COR-L47 (cell line): Measurements from ENCODE around the gene UBA3.
A peak's percentile ranks its signal among the peaks of the same experiment; 100 is the strongest.

ENCODE experiments used
- DNase-seq: peaks from one replicate; lab custom pipeline; 2025; lab: John Stamatoyannopoulos, UW

The UBA3 gene

DNA sequence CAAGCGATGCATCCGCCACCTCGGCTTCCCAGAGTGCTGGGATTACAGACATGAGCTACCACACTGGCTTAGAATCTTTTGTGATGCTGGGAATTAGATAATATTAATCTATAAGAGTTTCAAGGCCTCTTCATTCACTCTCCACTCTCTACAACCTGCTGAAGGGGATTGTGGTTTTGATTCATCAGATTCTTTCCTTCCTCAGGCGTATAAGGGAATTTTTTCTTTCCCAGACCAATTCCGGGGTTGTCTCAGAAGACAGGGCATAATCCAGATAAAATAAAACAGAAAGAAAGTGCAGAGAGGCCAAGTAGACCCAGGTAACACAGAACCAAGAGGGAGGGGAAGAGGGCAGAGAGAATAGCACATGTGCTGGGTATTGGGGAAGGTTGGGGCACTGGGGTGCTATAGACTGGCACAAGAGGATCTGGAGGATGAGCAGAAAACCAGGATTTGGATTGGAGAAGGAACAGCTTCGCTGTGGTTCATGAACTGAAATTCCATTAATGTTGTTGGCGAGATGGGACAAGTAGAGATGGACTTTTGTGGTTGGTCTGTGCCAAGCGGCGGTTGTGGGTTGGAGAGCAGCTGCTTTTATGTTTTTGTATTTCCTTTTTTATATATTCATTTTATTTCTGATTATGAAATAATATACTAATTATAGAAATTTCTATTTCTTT, 17.4 kb upstream of the UBA3 start:
- no peak for DNase-seq

DNA sequence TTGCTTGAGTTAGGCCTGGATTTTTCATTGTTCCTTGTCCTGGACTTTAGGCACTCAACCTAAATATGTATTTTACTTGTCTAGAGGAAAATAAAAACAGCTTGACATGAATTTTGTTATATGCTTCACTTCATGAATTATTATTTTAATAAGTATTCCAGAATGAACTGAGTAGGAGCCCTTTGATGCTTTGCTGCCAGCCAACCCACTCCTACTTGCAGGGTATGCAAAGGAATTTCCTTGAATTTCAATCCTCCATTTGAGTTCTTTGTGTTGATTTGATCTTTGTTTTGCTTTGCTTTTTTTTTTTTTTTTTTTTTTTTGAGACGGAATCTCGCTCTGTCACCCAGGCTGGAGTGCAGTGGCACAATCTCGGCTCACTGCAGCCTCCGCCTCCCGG, 16.1 kb upstream of the UBA3 start:
- DNase-seq: no peak

DNA sequence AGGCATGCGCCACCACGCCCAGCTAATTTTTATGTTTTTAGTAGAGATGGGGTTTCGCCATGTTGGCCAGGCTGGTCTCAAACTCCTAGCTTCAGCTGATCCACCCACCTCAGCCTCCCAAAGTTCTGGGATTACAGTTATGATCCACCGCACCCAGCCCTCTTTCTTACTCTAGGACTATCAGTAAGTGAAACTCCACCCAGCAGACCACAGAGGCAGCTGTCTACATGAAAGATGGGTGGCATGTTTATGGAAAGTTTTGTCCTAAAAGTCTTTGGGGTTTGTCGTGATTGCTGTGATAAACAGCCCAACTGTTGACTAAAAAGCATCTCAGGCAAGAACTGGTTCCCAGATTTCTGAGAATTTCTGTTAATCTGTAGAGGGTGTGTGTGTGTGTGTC, 15.5 kb upstream of the UBA3 start:
- no peak for DNase-seq

DNA sequence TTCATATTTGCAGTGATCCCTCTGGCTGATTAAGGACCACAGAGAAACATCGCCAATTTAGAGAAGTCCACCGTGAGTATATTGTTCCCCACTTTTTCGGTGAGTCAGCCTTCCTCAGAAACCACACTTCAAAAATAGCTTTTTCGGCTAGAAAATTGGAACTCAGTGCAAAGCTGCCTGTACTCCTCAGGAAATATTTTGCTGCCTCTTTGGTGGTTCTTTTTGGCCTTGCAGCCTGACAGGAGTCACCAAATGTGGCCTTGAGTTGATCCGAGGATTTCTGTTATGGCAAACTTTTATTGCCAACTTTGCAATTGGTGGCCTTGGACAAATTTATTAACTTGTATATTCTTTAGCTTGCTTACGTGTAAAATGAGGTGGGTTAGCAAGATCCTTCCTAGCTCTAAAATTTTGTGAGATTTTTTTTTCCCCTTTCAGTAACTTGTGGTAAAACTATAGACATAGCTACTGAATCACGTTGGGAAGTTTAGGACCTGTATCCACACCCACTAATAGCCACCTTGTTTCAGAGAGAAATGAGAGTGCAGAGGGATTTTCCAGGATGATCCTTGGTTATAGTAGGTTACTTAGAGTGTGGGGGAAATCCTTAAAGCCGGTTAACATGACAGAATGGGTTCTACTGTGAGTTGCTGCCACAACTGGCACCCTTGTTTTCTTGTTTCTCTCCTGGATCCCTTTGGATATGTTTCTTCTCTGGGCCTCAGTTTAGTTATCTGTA, 14.5 kb upstream of the UBA3 start:
- DNase-seq: no peak

- DNase-seq: no peak
Measured at GRCh38 chr3:69092030-69092516, 11.9 kb upstream of the UBA3 start.

GRCh38 chr3:69091389-69092029, 11.3 kb upstream of the UBA3 start:
- DNase-seq: no peak

DNA sequence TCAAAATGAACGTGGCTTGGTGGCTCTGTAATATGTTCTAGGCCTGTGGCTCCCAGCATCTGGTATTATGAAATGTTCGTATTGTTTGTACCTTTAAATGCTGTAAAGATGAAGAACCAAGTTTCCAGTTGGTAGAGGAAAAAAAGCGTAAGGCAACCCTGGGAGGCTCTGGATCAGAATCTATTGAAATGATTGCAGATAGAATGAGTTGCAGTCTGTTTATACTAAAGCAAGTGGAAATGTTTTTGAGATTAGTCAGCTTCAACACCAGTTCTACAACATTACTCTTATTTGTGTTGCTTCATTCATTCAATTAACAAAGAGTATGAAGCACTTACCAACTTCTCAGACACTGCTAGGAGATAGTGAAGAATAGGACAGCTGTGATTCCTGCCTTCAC, 9.9 kb upstream of the UBA3 start:
- DNase-seq: no peak

DNA sequence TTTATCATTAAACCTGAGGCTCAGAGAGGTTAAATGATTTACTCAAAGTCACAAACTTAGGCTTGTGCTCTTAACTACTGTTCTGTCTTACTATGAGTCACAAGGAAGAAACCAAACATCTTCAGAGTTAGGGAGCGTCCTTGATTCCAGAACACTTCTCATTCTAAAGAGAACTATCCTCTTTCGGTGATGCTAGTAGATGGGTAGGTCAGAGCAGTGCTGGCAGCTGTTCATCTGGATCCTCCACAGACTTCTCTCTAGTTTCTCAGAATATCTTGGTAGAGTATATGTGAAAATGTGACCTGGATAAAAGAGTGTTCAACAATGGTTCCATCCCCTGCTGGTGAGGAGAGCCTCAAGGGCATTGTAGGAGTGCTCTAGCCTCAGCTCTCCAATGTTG, 7.9 kb upstream of the UBA3 start:
- DNase-seq: no peak

GRCh38 chr3:69087030-69087791, 7.0 kb upstream of the UBA3 start:
- DNase-seq: no peak

DNA sequence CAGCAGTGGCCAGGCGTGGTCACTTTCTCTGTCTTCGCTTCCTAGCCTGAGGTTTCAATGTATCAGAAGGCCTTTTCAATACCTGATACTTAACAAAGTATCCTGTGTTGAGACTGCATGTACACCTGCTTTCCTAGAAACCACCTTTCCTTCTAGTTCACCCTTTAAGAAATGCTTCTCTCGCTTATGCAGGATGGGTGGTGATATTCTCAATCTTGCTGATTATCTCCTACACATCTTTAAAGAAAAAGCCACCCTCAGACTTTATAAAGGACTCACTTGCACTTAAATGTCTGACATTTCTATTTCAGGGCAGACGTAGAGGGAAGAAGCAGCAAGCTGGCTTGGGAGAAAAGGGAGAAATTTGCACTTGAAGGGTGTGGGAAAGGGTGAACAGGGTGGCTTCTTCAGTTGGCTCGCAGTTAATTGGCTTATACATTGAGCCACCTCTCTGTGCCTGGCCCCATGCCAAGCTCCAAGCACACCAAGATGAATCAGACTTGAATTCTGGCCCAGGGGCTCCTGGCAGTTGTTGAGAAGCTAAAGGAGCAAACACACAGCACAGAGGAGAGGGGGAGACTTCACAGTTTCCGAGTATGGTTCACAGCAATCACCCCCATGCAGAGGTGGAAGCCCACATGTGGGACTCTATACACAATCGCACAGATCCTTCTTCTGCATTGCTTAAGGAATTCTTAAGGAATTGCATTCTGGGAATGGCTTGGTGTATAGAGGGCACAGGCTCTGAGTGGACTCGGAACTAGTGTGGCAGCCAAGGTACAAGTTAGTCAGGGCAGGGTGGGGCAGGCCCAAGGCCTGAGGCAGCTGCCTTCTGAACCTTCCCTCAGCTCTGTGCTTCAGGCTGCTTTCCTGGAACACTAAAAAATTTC, 5.9 kb upstream of the UBA3 start:
- peak; percentile 27 for DNase-seq

DNA sequence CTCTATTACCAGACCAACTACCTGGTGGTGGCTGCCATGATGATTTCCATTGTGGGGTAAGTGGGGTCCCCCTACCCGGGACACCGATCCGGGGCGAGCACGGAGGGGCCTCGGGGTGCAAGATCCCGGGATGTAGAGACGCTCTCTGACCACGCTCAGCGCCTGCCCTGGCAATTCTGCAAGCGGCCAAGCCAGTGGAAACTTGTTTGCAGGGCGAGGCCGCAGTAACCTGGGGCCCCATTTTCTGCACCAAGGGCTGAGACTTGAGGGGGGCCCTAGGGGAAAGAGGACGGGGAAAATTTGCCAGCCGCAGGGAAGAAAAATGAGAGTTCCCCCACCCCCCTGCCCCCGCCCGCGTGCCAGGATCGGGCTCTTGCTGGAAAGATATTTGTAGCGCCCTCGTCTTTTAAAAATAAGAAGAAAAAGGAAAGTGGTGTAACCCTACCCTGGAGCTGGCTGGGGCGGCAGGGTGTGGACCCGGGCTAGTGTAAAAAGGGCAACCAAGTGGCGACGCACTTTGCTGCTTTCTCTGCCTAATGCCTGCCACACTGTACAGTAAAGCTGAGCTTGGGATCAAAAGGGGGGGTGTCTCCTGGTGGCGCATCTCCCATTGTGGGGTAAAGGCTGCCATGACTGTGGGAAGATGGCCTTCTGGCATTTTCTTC, 5.1 kb upstream of the UBA3 start:
- no peak for DNase-seq

GRCh38 chr3:69084326-69085167, 4.4 kb upstream of the UBA3 start, which contains the start of gene ARL6IP5:
Gene ARL6IP5, plus strand, starts transcription at chr3:69084937. Its CDS starts 111 bp downstream, at chr3:69085048.
- DNase-seq: peak; percentile 75

- DNase-seq: no peak
Measured at GRCh38 chr3:69082805-69083204, 2.6 kb upstream of the UBA3 start.

DNA sequence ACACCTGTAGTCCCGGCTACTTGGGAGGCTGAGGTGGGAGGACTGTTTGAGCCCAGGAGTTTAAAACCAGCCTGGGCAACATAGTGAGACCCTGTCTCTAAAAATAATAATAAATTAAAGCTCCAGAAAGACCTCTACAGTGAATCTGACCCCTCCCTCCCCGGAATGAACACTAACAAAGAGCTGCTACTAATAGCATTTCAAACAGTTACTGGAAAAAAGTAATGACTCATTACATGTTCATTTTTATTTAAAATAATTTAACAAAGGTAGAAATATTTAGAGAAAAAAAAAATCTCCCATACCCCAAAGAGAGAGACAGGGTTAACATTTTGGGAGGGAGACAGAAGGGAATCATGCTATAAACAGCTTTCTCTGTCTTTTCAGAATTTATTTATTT, 2.2 kb upstream of the UBA3 start:
- DNase-seq: no peak

GRCh38 chr3:69081583-69082262, 1.6 kb upstream of the UBA3 start:
- DNase-seq: no peak

DNA sequence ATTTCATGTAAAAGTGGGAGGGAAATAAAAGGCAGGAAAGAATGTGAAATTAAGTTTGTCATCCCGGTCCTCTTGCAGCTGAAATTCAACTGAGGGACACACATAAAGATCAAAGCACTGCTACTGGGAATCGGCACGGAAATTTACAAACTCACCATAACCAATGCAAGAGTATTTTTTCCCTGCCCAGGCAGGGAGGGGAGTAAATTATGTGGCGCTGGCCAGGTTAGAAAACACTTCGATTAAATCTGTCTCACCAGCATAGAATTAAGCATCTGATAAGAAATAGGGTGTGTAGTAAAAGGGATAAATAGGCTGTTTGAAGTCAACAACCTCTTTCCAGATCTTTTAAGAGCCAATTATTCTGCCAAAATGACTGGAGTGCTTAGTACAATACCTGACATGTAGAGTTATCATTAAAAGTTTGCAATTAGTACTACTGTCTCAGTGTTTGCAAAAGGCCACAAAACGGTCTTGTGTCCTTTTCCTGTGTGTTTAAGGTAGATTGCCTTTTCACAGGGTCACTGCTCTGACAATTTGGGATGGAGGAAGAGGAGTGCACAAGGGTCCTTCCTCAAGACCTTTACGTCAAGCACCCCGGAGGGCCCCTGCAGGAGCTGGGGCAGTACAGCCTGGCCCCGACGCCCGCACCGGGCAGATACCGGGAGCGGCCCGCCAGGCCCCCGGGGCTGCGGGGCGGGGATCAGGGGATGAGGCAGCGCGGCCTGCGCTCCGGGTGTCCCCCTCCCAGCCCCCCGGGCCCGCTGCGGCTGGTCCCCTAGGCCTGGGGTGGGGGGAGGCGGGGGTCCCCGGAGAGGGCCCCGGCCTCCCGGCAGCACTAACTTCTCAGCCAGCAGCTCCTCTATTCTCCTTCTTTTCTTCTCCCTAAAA, 651 bp downstream of the UBA3 start:
- DNase-seq: no peak

DNA sequence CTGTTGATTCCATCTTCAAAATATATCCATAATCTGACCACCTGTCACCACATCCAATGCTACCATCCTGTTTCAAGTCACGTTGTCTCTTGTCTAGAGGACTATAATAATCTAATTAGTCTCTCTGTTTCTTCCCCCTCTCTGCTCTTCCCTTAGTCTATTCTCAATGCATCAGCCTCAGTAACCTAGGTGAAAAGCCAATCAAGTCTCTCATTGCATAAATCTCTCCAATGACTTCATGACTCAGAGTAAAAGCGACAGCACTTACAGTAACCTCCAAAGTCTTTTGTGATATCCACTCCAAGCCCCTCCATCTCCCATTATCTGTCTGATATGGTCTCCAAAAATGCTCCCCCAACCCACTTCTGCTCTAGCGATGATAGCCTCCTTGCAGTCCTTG, 7.2 kb downstream of the UBA3 start:
- no peak for DNase-seq

- no peak for DNase-seq
Measured at GRCh38 chr3:69066121-69066520, 14.0 kb downstream of the UBA3 start.
